HepG2 (cell line): ENCODE measurements around the gene CDKN1C. TPM values are rescaled to one million over a fixed set of nuclear protein-coding genes. Genes with fewer than 3 reads are reported as not detected.

Experiments used
- AHDC1 ChIP-seq: sonication (generic); formaldehyde crosslinking; IDR thresholded peaks from 2 replicates; pipeline ENCODE4 v1.5.1; 2020; ENCODE audit warnings: mild to moderate bottlenecking, missing genetic modification reagents, borderline replicate concordance
- FOSL1 ChIP-seq: sonication (generic); formaldehyde crosslinking; IDR thresholded peaks from 2 replicates; pipeline ENCODE4 v1.9.0; 2021; ENCODE audit warnings: missing genetic modification reagents, borderline replicate concordance
- MXD1 ChIP-seq: sonication (generic); formaldehyde crosslinking; IDR thresholded peaks from 2 replicates; pipeline ENCODE4 v1.4.0; 2020; ENCODE audit warnings: mild to moderate bottlenecking, missing genetic modification reagents
- NFKB2 ChIP-seq: sonication (generic); formaldehyde crosslinking; IDR thresholded peaks from 2 replicates; pipeline ENCODE4 v1.4.0; 2020; ENCODE audit warnings: missing genetic modification reagents, borderline replicate concordance
- NR2F6 ChIP-seq, 2 experiments: IDR thresholded peaks; 2 replicates each; pipeline ENCODE4 v1.6.1; 2016; ENCODE audit warnings: antibody characterized with exemption in 1 of 2, mild to moderate bottlenecking in 1 of 2
- POGK ChIP-seq: sonication (generic); formaldehyde crosslinking; conservative IDR thresholded peaks from 2 replicates; pipeline ENCODE4 v1.8.0; 2022; ENCODE audit warnings: mild to moderate bottlenecking, moderate library complexity, missing genetic modification reagents
- PRDM10 ChIP-seq: sonication (generic); formaldehyde crosslinking; IDR thresholded peaks from 2 replicates; pipeline ENCODE4 v1.4.0; 2020; ENCODE audit warnings: low read depth, missing genetic modification reagents
- SALL2 ChIP-seq: sonication (generic); formaldehyde crosslinking; IDR thresholded peaks from 2 replicates; pipeline ENCODE4 v1.8.1; 2023; ENCODE audit warnings: mild to moderate bottlenecking, missing genetic modification reagents, inconsistent platforms
- TARDBP ChIP-seq: sonication (generic); formaldehyde crosslinking; IDR thresholded peaks from 2 replicates; pipeline ENCODE4 v1.8.0; 2022; ENCODE audit warnings: mild to moderate bottlenecking, missing genetic modification reagents
- ZNF441 ChIP-seq: sonication (generic); formaldehyde crosslinking; IDR thresholded peaks from 2 replicates; pipeline ENCODE4 v1.7.0; 2021; ENCODE audit warnings: missing genetic modification reagents, borderline replicate concordance
- ZNF546 ChIP-seq: sonication (generic); formaldehyde crosslinking; conservative IDR thresholded peaks from 2 replicates; pipeline ENCODE4 v1.8.1; 2023; ENCODE audit warnings: mild to moderate bottlenecking, missing genetic modification reagents
- ZNF574 ChIP-seq: sonication (generic); formaldehyde crosslinking; IDR thresholded peaks from 2 replicates; pipeline ENCODE4 v1.4.0; 2020; ENCODE audit warnings: missing genetic modification reagents
- polyA plus RNA-seq, 8 experiments: library from polyadenylated mRNA; depleted of rRNA in 3 of 8; stranded (reverse) in 7 of 8; unstranded in 1 of 8; fragments of >200 nt; fragmentation: Illumina TruSeq in 4 of 8; extraction: Trizol in 4 of 8; gene quantifications; 2 replicates each; pipeline versions ENCODE4 v1.2.1 to v1.2.3, GENCODE V29; 2011 to 2016; ENCODE audit warnings: low read depth in 4 of 8, missing spikeins in 1 of 8, mixed read lengths in 1 of 8; ENCODE audit not compliant: insufficient read depth in 1 of 8
- total RNA-seq, 5 experiments: library from RNA; depleted of rRNA; stranded (reverse); fragments of >200 nt; fragmentation: Illumina TruSeq; extraction: Trizol; gene quantifications; 2 replicates each; pipeline ENCODE4 v1.2.3, GENCODE V29; 2016; ENCODE audit warnings: low read depth in 1 of 5

The CDKN1C gene
- total and polyA plus RNA-seq, 2 of the 13 experiments (the other 11 are each of a cell fraction or from before 2014, with no cell fraction given) = not detected

- TF ChIP-seq POGK (CRISPR knock-in tag) = 0 out of 2 replicates have a peak, but pooled peaks have one; percentile 7
- TF ChIP-seq SALL2 (CRISPR knock-in tag) = no peak
- TF ChIP-seq ZNF574 (CRISPR knock-in tag) = 0 out of 2 replicates have a peak, but pooled peaks have one; percentile 5
- no peak for TF ChIP-seq MXD1 (CRISPR knock-in tag)
- TF ChIP-seq FOSL1 = peak; percentile 20; the same call in 1 of the 2 replicates
- peak; percentile 18; the same call in 1 of the 2 replicates for TF ChIP-seq ZNF441 (CRISPR knock-in tag)
- no peak for TF ChIP-seq AHDC1 (CRISPR knock-in tag)
- no peak for TF ChIP-seq ZNF546 (CRISPR knock-in tag)
- TF ChIP-seq PRDM10 (CRISPR knock-in tag) = peak; percentile 97
- 0 out of 2 replicates have a peak, but pooled peaks have one; percentile 11 for TF ChIP-seq TARDBP (CRISPR knock-in tag)
- TF ChIP-seq NFKB2 (CRISPR knock-in tag) = peak; percentile 39; the same call in 1 of the 2 replicates
- no peak for TF ChIP-seq NR2F6 (IDR thresholded peaks at IDR 0.05)
- TF ChIP-seq NR2F6 (CRISPR knock-in tag; IDR thresholded peaks at IDR 0.05) = peak; percentile 29; the same call in 1 of the 2 replicates
Observed at GRCh38 chr11:2902784-2903671, 17.5 kb upstream of the CDKN1C start (continued).
